Measurements from ENCODE around the gene MSI2.

DNA sequence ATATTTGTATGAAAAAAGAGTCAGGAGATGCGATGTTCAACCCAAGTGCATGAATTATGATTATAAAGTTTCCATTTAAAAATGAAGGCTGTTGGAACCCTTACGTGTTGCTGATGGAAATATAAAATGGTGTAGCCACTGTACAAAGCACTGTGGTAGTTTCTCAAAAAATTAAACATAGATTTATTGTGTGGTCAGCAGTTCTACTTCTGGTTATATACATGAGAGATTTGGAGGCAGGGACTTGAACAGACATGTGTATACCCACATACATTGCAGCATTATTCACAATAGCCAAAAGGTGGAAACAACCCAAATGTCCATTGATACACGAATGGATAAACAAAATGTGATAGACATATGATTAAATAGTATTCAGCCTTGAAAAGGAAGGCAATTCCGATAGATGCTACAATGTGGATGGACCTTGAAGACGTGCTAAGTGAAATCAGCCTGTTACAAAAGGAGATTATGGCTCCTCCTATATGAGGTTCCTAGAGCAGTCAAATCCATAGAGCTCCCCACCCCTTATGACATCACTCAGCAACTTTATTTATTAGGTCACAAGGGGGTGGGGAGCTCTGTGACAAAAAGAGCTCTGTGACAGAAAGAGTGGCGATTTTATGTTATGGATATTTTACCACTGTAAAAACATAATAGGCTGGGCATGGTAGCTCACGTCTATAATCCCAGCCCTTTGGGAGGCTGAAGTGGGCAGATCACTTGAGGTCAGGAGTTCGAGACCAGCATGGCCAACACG lies 106.7 kb downstream of the MSI2 start:
- TF ChIP-seq, protein P1, sequence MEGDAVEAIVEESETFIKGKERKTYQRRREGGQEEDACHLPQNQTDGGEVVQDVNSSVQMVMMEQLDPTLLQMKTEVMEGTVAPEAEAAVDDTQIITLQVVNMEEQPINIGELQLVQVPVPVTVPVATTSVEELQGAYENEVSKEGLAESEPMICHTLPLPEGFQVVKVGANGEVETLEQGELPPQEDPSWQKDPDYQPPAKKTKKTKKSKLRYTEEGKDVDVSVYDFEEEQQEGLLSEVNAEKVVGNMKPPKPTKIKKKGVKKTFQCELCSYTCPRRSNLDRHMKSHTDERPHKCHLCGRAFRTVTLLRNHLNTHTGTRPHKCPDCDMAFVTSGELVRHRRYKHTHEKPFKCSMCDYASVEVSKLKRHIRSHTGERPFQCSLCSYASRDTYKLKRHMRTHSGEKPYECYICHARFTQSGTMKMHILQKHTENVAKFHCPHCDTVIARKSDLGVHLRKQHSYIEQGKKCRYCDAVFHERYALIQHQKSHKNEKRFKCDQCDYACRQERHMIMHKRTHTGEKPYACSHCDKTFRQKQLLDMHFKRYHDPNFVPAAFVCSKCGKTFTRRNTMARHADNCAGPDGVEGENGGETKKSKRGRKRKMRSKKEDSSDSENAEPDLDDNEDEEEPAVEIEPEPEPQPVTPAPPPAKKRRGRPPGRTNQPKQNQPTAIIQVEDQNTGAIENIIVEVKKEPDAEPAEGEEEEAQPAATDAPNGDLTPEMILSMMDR (IDR thresholded peaks at IDR 0.05): no peak
- no peak for TF ChIP-seq POLR2A (IDR thresholded peaks at IDR 0.05)

Measured in right lobe of liver (tissue), 4 donors.